Calu3 (cell line): ENCODE data around the gene EME1. TPM values are rescaled to one million over a fixed set of nuclear protein-coding genes. Genes with fewer than 3 reads are reported as not detected.

ENCODE experiments used
- BruUV-seq: library from RNA; stranded (reverse); fragments of 400-500 nt; replicated peaks from 2 replicates; lab custom pipeline; 2021; lab: Mats Ljungman, UMichigan
- CTCF ChIA-PET: fragments of 300-600 bp; sonication (Branson Sonifier 250); formaldehyde crosslinking; loops from one replicate; lab custom pipeline; 2022; ENCODE audit warnings: antibody characterized with exemption; lab: Charles Lee
- DNase-seq: peaks from one replicate; pipeline ENCODE4 v3.0.0; 2022
- H3K27ac Mint-ChIP-seq: one replicate; pipeline ENCODE4 v1.8.0; 2022; ENCODE audit warnings: mixed read lengths; ENCODE audit not compliant: unreplicated experiment
- H3K27me3 Mint-ChIP-seq: one replicate; pipeline ENCODE4 v1.8.0; 2022; ENCODE audit warnings: mixed read lengths; ENCODE audit not compliant: unreplicated experiment
- H3K36me3 Mint-ChIP-seq: one replicate; pipeline ENCODE4 v1.8.0; 2022; ENCODE audit warnings: mild to moderate bottlenecking, moderate library complexity, mixed read lengths; ENCODE audit not compliant: insufficient read depth, unreplicated experiment
- H3K4me1 Mint-ChIP-seq: one replicate; pipeline ENCODE4 v1.8.0; 2022; ENCODE audit warnings: mild to moderate bottlenecking, low read depth, mixed read lengths; ENCODE audit not compliant: unreplicated experiment
- H3K4me3 Mint-ChIP-seq: one replicate; pipeline ENCODE4 v1.8.0; 2022; ENCODE audit warnings: mild to moderate bottlenecking, low read depth, moderate library complexity, mixed read lengths; ENCODE audit not compliant: unreplicated experiment
- H3K9me3 Mint-ChIP-seq: one replicate; pipeline ENCODE4 v1.8.0; 2022; ENCODE audit warnings: low read depth, mixed read lengths; ENCODE audit not compliant: unreplicated experiment
- CTCF ChIP-seq: fragments of 200-600 bp; IDR thresholded peaks from one replicate; pipeline ENCODE4 v1.8.0; 2022; ENCODE audit warnings: antibody characterized with exemption; ENCODE audit not compliant: unreplicated experiment
- intact Hi-C: fragments of 100-400 bp; cut with micrococcal nuclease; formaldehyde crosslinking; loops from one replicate; pipeline ENCODE4 v1.10.0; 2022; ENCODE audit not compliant: unreplicated experiment
- total RNA-seq: library from RNA; stranded (reverse); gene quantifications from 2 replicates; pipeline ENCODE4 v1.2.3, GENCODE V29; 2022

Gene EME1
- total RNA-seq, 1 experiment from 2014 or later, result 33.5 TPM

DNA sequence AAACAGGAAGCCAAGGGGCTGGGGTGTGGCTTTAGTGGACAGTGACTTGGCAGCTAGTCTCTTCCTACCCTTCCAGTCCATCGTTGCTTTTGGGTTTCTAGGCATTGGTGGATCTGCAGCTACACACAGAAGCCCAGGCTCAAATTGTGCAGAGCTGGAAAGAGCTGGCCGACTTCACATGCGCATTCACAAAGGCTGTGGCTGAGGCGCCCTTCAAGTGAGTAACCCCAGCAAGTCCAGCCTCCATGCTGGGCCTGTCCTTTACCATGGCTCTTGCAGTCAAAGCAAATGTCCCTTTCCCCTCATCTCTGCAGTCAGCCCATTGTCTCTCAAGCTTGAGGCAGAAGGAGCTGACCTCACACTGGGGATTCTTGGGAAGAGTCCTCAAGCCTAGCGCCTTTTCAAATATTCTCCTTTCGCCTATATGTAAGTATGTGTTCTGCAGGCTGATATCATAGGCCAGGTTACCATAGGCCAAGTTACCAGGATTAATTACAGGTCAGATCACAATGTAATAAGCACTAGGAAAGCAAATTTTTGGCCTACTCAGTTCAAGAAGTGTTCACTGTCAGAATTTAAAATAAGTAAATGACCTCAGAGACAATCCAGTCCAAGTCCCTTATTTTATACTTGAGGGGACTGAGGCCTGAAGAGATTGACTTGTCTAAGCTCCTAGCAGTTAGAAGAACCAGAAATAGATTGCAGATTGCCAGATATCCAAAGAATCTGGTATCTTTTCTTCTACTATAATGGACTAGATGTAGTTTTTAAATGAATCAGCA lies 6.5 kb downstream of the EME1 start:
- no peak for TF ChIP-seq CTCF
- no peak overlapping the region for H3K4me3 Mint-ChIP-seq
- H3K27ac Mint-ChIP-seq, result no peak overlapping the region
- peaks cover 59% of the 10 kb centered on the region for H3K36me3 Mint-ChIP-seq
- H3K27me3 Mint-ChIP-seq, result no peaks in the 10 kb centered on the region
- DNase-seq, result no peak
- CTCF ChIA-PET, result interaction anchor here (0.7 kb wide), 1 partner anchor 18 kb away, joined by 3 read pairs; no protein-coding TSS in a partner anchor
- H3K9me3 Mint-ChIP-seq, result no peaks in the 10 kb centered on the region
- no TSS peak for BruUV-seq
- no peaks in the 10 kb centered on the region for H3K4me1 Mint-ChIP-seq
- intact Hi-C loops, result no loop called here

GRCh38 chr17:50380369-50381259 lies 7.6 kb downstream of the EME1 start:
- Mint-ChIP-seq H3K4me1 (no peaks in the 10 kb centered on the region), H3K4me3 (no peak overlapping the region), H3K36me3 (peaks cover 70% of the 10 kb centered on the region), H3K27me3 (no peaks in the 10 kb centered on the region), H3K9me3 (no peaks in the 10 kb centered on the region), H3K27ac (no peak overlapping the region)
- CTCF ChIA-PET, result interaction anchor here (0.5 to 1.3 kb wide), 2 partner anchors 16 to 17 kb away, joined by 5 to 11 read pairs; partner anchors contain the start of gene LRRC59
- intact Hi-C loops, result no loop called here
- no peak for DNase-seq
- no TSS peak for BruUV-seq
- no peak for TF ChIP-seq CTCF

GRCh38 chr17:50381260-50381815 lies 8.3 kb downstream of the EME1 start:
- TSS peak; percentile 39 for BruUV-seq
- CTCF ChIA-PET, result interaction anchor here (0.6 to 1.3 kb wide), 2 partner anchors 16 to 68 kb away, joined by 6 to 11 read pairs; partner anchors contain the start of gene LRRC59
- Mint-ChIP-seq H3K27ac (no peak overlapping the region), H3K27me3 (no peaks in the 10 kb centered on the region), H3K4me1 (no peaks in the 10 kb centered on the region), H3K4me3 (no peak overlapping the region), H3K36me3 (peaks cover 75% of the 10 kb centered on the region), H3K9me3 (no peaks in the 10 kb centered on the region)
- TF ChIP-seq CTCF, result no peak
- intact Hi-C loops, result no loop called here
- DNase-seq, result no peak

- no TSS peak for BruUV-seq
- peaks cover 81% of the 10 kb centered on the region for H3K36me3 Mint-ChIP-seq
- no peak overlapping the region for H3K27ac Mint-ChIP-seq
- no peaks in the 10 kb centered on the region for H3K9me3 Mint-ChIP-seq
- CTCF ChIA-PET, result interaction anchor here (0.6 to 1.3 kb wide), 2 partner anchors 15 to 67 kb away, joined by 6 to 11 read pairs; partner anchors contain the start of gene LRRC59
- no peak for DNase-seq
- H3K27me3 Mint-ChIP-seq, result no peaks in the 10 kb centered on the region
- no peak overlapping the region for H3K4me3 Mint-ChIP-seq
- no peak for TF ChIP-seq CTCF
- H3K4me1 Mint-ChIP-seq, result no peaks in the 10 kb centered on the region
- intact Hi-C loops, result no loop called here
Measured at GRCh38 chr17:50381920-50382319, 8.9 kb downstream of the EME1 start.
